GM19025 (cell line): ENCODE results near the gene FGGY.
"Not testable (repeated sequence)": the region's sequence is repeated elsewhere in the genome, so short reads cannot be mapped to it uniquely, and the experiment has no call there.

Experiments used
- ATAC-seq: cut with Tn5 transposase; IDR thresholded peaks from one replicate; pipeline ENCODE4 v1.9.1; 2021; ENCODE audit warnings: mild to moderate bottlenecking, low read depth, moderate library complexity; ENCODE audit not compliant: unreplicated experiment

The FGGY gene

DNA sequence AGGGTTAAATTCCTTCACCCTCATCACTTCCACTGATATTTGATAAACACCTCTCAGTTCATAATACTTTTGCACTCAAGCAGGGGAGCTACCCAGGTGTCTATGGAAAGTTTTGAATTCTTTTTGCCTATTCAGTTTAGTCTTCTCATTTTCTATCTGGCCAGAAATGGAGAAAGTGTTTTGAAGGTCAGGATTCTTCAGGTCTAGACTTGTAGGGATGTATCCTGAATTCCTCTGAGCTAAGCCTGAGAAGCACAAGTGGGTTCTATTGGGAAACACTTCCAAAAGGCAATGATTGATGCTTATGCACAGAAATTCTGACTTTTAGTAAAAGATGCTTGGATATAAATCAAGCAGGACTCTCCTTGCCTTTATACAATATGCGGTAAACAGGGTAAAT is 300.1 kb downstream of the FGGY start:
- no peak for ATAC-seq

DNA sequence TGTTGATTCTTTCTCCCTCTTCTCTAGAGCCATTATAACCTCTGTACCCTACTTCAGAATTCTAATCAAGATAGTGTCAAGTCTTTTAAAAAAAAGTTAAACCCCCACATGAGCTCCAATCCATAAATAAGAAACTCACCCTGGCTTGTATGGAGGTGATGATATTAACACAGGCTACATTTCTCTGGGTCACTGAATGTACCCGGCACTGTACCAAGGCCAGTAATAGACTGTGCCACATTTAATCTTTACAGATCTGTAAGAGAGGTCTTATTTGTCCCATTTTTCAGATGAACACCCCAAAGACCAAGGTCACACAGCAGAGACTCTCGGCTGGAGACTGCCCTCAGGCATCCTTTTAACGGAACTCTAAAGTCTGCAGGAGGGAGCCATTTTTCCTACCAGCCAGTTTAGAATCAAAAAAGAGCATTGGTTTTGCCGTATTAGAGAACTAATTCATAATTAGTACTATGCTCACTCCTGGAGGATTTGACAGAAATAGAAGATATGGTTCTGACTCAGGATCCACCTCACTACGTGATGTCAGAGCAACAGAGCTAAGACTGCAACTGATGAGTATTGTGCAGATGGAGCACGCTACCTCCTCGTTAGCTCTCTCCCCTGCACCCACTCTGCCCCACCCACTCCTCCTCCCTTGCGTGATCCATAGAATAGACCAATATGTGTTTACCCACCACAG is 300.7 kb downstream of the FGGY start:
- no peak for ATAC-seq

DNA sequence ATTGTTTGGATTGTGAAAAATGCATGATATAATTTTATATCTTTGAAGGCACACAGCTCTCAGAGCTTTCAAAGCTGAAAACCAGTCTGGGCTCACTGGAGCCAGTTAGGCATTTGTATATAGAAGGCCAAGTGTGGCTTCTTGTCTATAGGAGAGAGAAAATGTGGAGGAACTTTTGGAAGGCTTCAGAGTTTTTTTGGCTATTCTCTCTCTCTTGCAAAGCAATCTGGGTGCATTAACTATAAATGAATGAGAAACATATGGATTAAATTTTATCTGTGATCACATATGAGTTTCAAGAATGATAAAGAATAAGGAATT is 301.2 kb downstream of the FGGY start:
- no peak for ATAC-seq

DNA sequence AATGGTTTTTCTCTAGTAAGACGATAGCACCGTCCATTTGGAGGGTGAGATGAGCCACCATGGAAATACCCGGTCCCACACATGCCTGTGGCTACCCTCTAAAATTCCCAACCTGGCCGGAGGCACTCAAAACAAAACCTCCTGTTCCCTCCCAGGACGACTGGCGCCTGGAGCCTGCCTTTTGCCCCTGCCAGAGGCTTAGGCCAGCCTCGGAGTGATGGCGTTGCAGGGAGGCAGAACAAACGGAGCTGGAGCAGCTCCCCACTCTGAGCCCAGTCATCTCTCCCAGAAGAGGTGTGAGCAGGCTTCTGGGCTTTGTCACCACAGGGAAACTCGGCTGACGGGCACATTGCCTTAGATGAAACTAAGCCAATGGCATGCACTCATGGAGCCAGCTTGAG is 304.1 kb downstream of the FGGY start:
- ATAC-seq: no peak

DNA sequence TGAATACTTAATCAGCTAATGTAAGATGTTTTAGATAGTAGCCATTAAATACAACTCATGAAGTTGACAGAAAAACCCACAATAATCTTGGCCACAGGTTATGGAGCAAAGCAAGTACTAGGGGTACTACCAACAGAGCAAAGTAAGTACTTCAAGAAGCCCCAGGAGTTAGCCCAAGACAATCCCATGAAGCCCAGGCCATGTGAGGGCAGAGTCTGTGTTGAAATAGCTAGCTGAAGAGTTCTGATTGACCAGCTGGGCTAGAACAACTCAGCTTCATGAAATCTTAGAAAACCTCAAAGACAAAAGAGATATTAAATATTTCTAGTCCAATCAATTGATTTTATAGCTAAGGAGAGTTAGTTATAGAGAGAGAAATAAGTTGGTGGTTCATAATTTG is 304.9 kb downstream of the FGGY start:
- no peak for ATAC-seq

DNA sequence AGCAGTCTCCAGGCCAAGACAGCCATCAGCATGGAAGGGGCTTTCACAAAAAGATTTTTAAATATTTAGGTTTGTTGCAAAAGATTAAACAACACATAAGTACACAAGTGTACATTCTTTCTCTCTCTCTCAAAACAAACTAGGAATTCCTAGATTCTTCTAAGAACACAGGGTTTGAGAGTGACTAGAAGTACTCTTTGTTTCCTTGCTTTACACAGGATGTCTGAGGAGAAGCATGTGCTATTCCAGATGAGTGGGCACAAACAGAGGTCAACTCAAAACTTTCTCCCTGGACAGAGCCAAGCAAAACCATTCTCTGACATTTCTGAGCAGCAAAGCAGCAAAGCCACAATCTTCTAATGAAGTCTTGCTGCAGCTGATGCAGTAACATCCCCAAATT is 307.3 kb downstream of the FGGY start:
- no peak for ATAC-seq

DNA sequence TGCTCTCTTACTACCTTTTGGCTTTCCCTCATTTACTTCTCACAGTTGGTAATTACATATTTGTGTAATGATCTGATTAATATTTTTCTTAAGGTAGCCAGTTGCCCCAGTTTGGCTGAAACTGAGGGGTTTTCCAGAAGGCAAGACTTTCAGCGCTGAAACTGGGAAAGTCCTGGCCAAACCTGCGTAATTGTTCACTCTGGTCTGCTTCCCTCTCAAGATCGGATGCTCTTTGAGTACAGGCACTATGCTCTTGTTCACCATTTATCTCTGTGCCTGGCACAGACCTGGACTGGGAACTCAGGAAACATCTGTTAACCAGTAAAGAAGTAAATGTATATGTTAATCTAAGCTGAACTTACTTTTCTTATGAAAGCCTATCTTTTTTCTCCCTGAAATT is 308.3 kb downstream of the FGGY start:
- peak; percentile 65 for ATAC-seq

DNA sequence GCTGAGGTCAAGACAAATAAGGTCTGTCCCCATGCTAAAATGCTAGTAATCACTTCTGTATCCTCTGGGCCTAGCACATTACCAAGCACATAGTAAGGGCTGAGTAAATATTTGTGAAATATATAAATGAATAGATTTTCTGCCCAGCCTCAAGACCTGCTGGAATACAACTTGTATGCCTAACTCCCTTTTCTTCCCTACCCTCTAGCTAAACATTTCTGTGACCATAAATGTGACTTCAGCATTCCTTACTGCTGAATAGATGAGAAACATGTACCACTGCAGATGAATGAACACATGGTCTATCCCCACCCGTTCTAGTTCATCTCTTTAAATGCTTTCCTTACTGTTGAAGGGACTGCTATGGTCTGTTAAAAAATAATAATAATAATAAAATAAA is 308.9 kb downstream of the FGGY start:
- no peak for ATAC-seq

DNA sequence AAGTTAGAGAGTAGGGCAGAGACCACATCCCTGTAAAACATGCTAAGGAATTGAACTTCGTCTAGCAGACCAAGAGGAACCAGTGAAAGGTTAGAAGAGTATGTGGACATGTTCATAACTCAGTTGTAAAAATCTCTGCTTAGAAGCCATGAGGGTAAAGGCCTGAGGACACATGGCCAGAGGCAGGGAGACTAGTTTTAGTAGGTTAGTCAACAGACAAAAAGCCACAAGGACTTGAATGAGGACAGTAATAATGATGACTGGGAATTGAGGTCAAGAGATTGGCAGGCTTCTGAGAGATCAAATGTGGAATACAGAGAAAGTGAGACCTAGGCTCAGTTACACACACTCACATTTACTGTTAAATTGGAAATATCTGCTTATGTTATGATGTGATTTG is 312.4 kb downstream of the FGGY start:
- no peak for ATAC-seq

DNA sequence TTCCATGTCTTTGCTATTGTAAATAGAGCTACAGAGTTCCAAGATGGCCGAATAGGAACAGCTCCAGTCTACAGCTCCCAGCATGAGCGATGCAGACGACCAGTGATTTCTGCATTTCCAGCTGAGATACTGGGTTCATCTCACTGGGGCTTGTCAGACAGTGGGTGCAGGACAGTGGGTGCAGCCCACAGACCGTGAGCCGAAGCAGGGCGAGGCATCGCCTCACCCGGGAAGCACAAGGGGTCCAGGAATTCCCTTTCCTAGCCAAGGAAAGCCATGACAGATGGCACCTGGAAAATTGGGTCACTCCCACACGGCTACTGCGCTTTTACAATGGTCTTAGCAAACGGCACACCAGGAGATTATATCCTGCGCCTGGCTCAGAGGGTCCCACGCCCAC is 313.6 kb downstream of the FGGY start:
- ATAC-seq: not testable (repeated sequence)

DNA sequence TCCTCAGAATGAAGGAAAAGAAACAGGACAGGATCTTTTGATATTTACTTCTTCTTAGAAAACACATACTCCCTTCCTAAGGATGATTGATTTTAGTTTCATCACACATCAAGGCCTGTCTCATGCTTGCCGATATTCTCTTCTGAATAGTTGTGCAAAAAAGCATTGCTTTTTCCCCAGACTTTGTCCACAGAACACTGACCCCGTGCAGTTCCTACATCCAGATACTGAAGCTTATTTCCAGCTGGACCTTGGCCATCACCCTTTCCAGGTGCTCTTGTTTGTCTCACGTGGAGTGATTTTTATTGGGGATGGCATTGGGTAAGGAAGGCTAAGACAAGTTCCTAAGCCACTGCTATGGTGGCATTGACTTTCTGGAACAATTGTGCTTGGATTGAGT is 320.5 kb downstream of the FGGY start:
- ATAC-seq: no peak

DNA sequence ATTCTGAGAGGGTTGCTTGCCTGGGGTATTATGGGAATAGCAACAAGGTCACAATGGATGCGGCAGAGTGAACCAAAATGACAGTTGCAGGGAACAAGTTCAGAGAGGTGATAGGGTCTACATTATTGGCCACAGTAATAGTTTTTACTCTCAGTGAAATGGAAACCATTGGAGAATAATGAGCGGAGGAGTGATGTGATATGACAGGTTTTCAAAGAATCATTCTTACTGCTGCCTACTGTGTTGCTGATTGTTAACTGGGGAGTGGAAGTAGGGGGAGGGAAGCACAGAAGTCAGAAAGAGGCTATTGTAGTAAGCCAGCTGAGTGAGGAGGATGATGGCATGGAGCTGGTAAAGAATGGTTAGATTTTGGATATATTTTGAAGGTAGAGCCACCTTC is 322.7 kb downstream of the FGGY start:
- ATAC-seq: no peak

DNA sequence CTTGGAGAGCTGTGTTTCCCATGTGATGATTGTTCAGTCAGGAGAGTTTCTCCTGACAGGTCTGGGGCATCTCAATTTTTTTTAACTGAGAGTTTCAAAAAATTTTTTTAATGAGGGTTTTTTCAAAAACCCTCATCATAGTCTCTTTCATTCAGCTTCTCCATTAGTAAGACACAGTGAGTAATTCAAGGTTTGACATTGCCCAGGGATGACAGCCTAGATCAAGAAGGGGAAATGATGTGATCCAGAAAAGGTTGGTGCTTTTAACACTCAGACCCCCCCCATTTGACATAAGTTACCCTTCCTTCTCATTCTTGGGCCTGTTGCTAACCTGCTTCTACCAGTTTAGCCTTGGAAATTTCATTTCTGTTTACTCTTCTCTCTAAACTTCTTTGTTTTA is 328.5 kb downstream of the FGGY start:
- ATAC-seq: no peak

DNA sequence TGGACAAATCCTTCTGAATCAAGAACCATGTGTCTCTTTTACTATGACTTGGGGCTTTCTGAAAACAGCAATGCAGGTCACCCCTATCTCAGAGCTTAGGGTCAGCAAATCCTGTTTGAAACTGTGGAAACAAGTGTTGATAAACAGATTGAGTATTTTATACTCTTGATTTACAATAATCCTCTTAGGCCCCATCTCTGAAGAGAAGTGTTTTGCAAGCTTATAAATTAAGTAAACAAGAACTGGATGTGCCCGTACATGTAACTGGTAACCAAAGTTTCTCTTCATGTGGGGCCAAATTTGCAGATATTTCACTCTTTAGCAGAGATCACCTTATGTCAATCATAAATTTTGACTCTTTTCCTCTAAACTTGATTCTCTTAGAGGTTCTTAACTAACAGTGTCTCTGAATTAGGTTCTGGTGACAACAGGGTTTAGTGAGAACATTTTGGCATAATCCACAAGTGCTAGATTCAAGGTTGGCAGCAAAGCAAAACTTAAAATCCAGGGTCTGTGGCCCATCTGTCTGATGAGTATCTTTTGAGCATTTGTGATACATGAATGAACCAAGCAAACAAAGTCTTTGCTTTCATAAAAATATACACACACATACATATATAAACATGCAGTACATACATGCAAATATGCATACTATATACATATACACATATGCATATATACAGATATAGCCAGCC is 334.8 kb downstream of the FGGY start:
- ATAC-seq: no peak

DNA sequence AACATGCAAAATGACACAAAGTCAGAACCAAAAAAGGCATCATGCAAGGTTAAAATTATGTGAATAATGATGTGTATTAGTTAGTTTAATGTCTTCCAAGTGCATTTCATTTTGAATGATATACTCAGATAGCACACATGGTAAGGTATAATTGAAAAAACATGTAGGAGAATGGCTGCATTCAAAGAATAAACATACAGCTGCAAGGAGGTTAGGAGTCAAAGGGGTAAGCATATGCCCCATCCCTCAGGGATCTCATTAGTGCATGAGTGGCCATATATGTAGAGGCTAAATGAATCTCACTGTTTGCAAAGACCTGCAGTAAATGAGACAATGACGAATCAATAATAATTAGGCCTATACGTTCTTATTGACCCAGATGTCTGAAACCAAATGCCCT is 338.2 kb downstream of the FGGY start:
- no peak for ATAC-seq

DNA sequence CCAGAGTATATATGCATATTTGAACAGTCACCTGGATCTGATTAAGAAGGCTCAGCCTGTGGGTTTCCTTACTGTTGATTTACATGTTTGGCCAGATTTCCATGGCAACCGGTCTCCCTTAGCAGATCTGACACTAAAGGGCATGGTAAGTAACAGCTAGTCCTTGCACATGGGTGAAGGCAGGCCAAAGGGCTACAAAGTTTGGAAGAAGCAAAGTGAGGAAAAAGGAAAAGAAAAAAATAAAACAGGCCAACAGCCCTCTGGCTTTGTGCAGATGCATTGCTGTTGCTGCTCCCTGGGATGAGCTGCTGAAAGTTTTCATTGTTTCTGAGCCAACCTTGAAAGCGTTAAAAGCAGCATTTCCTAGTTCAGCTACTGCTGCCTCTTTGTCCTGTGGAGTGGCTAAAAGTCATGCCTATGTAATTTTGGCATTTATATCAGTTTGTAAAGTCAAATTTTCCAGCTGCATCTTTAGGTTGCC is 341.4 kb downstream of the FGGY start:
- ATAC-seq: no peak

DNA sequence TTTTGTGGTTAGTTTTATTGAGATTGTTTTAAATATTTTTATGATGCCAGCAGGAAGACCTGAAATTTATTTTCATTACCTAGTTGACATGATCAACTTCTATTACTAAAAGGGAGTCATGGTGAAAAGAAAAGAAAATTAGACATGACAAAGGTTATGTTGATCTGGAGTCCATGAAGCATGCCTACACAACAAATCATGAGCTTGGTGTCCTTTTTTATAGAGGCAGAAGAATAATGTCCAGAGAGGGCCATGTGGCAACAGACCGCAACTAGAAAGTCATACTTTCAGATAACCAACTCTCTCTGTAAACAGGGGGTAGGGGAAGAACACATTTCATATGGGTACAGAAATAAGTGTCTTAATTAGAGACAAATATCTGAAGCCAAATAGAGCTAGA is 342.4 kb downstream of the FGGY start:
- no peak for ATAC-seq

DNA sequence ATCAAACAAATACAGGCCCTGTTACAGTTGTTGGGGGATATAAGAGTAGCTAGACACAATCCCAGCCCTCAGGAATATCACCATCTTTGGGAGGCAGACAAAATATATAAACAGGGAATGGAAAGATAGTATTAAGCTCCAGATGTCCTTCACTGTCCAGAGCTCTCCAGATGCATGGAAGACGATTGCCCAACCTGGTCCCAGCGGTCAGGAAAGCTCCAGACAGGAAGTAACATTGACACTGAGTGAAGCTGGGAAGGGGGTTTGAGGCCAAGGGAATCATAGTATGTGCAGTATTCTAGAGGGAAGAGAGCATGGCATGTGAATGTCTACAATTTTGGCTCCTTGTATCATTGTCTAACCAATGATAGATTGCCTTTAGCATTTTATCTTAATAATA is 344.0 kb downstream of the FGGY start:
- no peak for ATAC-seq

DNA sequence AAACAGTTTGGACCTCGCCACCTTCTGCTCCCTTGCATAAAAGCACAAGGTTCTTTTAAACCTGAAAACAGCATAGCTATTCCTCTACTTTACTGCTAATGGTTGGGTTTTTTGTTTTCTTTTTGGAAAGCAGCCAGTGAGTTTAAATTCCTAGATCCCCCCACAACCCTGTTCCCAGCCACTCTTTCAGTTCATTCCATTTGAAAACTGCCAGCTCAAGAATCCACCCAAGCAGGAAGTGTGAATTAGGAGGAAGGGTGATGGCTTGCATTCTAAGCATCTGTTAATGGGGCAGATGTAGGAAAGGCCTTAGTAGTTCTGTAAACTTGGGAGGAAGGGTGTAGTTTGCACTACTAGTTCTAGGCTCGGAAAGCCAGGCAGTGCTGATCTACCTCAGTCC is 344.9 kb downstream of the FGGY start:
- ATAC-seq: no peak

DNA sequence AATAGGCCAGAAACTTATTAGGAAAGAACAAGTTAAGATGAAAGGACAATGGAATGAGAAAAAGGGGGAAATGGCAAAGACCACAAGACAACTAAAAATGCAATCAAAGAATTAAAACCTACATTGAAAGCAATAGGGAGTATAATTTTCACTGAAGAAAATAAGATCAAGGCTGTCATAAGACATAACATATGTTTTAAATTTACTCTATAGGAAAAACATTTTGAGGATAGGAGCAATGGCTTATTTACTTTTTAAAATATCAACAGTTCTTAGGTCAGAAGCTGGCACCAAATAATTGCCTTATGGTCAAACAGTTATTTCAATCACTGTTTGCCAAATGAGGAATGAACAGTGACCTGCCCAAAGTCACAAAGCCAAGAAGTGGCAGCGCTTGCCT is 346.6 kb downstream of the FGGY start:
- ATAC-seq: no peak

DNA sequence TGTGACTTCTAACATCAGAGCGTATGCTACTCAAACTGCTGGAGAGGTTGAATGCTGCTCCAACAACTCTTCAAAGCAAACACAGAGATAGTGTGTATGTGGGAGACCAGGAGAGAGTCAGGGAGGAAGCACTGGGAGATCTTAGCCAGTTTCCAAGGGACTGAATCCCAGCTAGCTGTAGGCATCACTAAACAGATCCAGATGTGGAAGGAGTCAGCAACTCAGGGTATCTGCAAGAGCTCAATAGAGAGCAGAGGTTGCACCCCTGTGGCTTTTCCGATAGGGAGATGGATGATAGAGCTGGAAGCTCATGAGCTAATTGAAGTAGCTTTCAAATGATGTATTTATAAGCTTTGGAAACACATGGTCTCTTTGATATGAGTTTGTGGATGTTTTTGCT is 349.0 kb downstream of the FGGY start:
- ATAC-seq: no peak

DNA sequence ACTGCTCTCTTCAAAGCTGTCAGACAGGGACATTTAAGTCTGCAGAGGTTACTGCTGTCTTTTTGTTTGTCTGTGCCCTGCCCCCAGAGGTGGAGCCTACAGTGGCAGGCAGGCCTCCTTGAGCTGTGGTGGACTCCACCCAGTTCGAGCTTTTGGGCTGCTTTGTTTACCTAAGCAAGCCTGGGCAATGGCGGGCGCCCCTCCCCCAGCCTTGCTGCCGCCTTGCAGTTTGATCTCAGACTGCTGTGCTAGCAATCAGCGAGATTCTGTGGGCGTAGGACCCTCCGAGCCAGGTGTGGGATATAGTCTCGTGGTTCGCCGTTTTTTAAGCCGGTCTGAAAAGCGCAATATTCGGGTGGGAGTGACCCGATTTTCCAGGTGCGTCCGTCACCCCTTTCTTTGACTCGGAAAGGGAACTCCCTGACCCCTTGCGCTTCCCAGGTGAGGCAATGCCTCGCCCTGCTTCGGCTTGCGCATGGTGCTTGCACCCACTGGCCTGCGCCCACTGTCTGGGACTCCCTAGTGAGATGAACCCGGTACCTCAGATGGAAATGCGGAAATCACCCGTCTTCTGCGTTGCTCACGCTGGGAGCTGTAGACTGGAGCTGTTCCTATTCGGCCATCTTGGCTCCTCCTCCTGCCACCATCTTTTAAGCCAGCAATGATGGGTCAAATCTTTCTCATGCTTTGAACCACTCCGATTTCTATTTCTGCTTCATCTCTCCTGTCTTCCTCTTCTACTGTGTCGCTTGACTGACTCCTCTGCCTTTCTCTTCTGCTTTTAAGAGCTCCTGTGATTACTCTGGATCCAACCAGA is 356.5 kb downstream of the FGGY start:
- not testable (repeated sequence) for ATAC-seq
